AG08395 (cell line): Measurements from ENCODE around the gene FAM187B.

ENCODE experiments used
- DNase-seq: peaks from one replicate; pipeline ENCODE4 v3.0.0; 2012; ENCODE audit warnings: mixed read lengths, low spot score

The FAM187B gene

GRCh38 chr19:35178701-35179100 is 49.8 kb downstream of the FAM187B start:
- DNase-seq, result no peak

DNA sequence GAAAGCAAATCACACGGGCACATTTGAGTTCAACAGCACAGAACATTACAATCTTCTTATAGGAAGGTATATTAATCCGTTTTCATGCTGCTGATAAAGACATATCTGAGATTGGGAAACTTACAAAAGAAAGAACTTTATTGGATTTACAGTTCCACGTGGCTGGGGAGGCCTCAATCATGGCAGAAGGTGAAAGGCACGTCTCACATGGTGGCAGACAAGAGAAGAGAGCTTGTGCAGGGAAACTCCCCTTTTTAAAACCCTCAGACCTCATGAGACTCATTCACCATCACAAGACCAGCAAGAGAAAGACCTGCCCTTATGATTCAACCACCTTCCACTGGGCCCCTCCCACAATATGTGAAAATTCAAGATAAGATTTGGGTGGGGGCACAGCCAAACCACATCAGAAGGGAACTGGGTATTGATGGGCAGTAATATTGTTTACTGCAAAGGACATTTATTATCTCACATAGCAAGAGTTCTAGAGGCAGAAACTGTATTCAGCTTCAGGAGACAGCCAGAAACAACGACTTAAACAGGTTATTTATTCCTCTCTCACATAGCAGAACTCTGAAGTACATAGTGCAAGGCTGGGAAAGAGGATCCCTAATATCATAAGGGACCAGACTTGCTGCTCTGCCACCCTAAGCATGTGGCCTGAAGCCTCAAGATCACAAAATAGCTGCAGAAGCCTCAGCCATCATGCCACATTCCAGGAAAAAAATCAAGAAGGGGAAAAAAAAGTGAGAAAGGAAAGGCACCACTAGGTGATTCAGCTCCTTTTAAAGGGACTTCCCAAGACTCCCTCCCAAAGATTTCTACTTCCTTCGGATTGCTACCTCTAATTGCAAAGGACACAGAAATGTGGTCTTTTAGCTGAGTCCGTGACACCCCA is 50.9 kb downstream of the FAM187B start:
- DNase-seq, result no peak

- no peak for DNase-seq
Observed at GRCh38 chr19:35176181-35176570, 52.4 kb downstream of the FAM187B start.
